ENCODE data around the gene ANKRD33B.
"Not testable (repeated sequence)": the region's sequence is repeated elsewhere in the genome, so short reads cannot be mapped to it uniquely, and the experiment has no call there.

ANKRD33B gene

GRCh38 chr5:10663489-10664179, 99.8 kb downstream of the ANKRD33B start:
- DNase-seq, result no peak

GRCh38 chr5:10664180-10664769, 100.4 kb downstream of the ANKRD33B start:
- DNase-seq, result not testable (repeated sequence)

DNA sequence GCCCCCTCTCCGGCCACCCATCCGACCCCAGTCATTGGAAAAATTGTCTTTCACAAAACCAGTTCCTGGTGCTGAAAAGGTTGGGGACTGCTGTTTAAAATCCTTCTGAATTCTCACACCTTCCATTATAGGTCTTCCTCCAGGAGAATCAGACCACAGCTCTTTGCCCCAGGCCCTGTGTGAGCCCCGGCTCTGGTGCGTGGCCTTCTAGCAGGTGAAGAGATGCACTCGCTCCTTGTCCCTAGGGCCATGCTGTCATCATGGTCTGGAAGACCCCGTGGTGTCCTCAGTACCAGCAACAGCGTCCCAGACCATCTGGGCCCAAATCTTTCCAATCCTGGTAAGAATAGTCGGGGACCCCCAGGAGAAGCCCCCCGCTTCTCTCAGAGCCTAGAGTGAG, 101.9 kb downstream of the ANKRD33B start:
- DNase-seq, result no peak

GRCh38 chr5:10666531-10667299, 102.8 kb downstream of the ANKRD33B start:
- DNase-seq, result no peak

- no peak for DNase-seq
Measured at GRCh38 chr5:10667431-10668057, 103.7 kb downstream of the ANKRD33B start.

DNA sequence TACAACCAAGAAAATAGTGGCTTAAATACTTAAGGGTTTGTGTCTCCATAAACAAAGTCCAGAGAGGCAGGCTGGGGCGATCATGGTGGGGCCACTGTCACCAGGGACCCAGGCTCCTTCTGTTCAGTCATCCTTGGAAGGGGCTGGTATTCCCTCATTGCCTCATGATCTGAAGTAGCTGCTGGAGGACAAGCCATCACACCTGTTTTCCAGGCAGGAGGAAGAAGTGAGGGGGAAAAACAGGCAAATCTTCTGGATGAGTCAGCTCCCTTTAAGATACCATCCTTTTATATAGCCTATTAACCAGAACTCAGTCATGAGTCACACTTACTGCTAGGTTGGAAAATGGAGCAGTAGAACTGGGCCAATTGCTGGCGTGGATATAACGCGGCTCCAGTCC, 104.8 kb downstream of the ANKRD33B start:
- DNase-seq, result no peak

DNA sequence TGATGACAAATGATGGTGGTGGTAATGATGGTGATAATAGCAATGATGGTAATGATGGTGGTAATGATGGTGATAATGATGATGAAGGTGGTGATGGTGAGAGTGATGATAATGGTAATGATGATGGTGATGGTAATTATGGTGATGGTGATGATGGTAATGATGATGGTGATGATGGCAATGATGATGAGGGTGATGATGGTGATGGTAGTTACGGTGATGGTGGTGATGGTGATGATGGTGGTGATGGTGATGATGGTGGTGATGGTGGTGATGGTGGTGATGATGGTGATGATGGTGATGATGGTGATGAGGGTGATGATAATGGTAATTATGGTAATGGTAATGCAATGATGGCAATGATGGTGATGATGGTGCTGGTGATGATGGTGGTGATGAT, 106.1 kb downstream of the ANKRD33B start:
- no peak for DNase-seq

DNA sequence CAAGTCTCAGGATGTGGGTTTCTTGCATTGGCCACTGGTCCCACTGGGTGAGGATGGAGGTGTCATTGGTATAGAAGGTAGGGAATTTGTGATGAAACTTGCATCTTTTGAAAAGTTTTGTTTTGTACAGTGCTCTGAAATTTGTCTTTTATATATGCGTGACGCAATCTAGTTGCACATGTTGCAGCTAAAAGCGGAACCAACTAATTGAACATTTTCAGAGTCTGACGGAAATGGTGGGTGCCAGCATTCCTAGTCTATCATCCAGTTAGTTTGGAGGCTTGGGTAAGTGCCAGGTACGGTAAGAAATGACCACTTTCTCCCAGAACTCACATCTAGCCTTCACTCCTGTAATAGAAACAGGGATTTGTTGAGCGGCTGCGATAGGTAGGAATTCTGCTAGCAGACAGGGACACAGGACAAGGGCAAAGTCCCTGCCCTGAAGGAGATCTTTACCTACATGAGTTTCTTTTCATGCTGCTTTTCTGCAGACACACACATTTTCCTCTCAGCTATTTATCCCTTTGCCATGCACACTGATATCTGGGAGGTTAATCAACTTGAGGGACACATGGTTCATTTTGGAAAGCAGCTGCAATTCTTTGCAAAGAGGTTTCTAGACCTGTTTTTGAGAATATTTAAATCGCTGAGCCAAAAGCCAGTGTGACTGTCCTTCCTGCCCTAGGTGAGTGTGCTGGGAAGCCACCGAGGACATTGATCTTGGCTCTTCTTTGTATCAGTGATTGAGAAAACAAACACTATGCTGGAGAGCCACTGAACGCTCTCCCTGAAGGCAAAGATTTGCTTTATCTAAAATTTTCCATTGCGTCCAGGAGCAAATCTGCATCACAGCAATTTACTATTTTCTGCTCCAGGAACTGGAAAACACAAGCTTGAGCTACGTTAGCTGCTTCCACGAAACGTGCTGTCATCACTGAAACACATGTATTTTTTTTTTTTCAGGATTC, 107.5 kb downstream of the ANKRD33B start:
- no peak for DNase-seq

DNA sequence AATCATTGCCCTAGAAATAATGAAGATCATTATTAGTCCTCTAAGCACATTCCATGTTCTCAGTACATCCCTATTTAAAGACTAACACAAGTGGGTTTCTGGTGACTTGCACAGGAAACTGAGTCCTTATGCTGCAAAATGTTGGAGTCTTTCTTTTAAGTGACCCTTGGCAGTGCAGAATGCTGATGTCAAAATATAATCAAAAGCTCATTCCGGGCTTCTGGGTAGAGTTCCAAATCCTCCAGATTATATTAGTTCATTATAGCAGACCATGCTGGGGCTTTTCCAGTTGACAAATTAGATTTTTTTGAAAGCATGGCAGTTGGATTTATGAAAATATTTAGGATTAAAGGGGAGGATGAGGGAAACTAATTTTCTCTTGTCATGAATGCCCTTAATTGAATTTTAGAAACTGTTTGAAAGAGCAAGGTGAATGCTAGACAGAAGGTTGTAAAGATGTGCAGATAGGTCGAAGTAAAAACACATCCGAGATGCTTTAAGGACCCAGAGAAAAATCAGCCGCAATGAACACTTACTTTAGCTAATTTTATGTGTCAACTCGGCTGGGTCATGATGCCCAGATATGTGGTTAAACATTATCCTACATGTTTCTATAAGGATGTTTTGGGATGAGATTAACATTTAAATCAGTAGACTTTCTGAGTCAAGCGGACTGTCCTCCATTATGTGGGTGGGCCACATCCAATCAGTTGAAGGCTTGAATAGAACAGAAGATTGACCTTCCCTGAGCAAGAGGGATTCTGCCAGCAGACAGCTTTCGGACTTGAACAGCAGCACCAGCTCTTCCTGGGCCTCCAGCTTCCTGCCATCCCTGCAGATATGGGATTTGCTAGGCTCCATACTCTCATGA, 108.5 kb downstream of the ANKRD33B start:
- DNase-seq, result no peak

DNA sequence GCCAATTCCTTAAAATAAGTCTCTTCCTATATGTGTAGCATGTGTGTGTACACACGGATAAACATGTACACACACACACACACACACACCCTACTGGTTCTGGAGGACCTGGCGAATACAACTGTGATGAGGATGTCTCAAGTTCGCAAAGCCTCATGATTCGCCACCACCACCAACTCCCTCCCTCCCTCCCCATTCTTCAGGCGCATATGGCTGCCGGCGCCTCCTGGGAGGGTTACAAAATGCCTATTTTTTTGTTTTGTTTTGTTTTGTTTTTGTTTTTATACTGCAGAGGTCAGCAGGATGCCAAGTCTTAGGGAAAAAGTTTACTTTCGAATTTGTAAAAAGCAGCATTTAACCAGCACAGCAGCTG, 109.1 kb downstream of the ANKRD33B start:
- DNase-seq, result no peak

- no peak for DNase-seq
Measured at GRCh38 chr5:10673407-10673806, 109.5 kb downstream of the ANKRD33B start.

- DNase-seq, result no peak
Measured at GRCh38 chr5:10674096-10674495, 110.2 kb downstream of the ANKRD33B start.

DNA sequence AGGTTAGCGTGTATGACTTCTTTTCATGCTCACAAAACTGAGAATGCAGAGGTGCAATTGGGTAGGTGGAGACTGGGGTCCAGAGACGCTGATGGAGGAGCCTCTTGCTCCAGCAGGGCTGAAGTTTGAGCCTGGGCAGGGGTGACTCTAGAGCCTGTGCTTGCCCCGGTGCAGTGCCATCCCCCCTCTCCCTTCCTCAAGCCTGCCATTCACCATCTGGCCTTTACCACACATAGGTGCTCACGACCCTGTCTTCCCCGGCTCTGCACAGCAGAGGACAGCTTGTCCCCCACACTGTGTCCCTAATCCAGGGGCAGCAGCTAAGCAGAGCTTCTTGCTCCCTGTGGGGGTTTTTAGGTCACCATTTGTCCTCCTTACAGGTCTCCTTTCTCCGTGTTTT, 110.7 kb downstream of the ANKRD33B start:
- DNase-seq, result no peak

- no peak for DNase-seq
Measured at GRCh38 chr5:10675177-10675700, 111.4 kb downstream of the ANKRD33B start.

DNA sequence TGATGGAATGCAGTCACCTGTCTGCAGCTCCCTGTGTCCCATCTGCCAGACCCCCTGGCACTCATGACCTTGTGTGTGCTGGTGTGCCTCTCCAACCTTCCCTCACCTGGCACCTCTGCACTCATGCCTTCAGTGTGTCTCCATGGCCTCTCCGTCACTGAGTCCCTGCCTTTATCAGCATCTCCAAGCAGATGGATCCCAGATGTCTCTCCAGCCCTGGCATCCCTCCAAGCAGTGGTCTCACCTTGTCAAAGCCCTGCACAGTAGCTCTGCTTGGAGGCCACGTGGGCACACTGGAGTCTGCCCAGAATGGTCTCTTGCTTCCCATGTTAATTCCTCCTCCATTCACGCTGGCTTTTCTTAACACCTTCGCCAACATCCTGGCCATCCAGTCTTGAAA, 112.4 kb downstream of the ANKRD33B start:
- DNase-seq, result no peak

DNA sequence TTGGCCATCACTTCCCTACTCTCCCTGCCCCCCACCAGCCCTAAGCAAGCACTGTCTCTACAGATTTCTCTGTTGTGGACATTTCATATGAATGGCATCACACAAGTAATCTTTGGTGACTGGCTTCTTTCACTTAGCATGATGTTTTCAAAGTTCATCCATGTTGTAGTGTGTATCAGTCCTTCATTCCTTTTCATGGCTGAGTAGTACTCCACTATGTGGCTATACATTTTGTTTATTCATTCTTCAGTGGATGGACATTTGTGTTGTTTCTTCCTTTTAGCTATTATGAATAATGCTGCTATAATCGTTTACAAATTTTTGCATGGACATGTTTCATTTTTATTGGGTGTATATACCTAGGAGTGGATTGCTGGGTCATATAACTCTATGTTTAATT, 113.1 kb downstream of the ANKRD33B start:
- no peak for DNase-seq

GRCh38 chr5:10677533-10677932, 113.7 kb downstream of the ANKRD33B start:
- DNase-seq, result no peak

DNA sequence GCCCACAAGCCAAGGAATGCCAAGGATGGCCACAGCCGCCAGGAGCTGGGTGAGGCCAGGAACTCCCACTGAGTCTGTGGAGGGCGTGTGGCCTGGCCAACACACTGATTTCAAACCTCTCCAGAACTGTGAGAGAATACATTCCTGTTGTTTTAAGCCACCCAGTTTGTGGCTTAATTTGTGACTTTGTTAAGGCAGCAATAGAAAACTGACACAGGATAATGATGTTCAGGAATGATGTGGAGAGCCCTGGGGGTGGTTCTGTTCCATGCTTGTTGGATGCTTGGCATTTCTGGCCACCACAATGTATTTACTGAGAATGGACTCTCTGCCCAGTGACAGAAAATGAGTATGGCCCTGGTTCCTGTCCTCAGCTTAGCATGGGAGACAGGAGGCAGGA, 114.4 kb downstream of the ANKRD33B start:
- DNase-seq, result no peak

DNA sequence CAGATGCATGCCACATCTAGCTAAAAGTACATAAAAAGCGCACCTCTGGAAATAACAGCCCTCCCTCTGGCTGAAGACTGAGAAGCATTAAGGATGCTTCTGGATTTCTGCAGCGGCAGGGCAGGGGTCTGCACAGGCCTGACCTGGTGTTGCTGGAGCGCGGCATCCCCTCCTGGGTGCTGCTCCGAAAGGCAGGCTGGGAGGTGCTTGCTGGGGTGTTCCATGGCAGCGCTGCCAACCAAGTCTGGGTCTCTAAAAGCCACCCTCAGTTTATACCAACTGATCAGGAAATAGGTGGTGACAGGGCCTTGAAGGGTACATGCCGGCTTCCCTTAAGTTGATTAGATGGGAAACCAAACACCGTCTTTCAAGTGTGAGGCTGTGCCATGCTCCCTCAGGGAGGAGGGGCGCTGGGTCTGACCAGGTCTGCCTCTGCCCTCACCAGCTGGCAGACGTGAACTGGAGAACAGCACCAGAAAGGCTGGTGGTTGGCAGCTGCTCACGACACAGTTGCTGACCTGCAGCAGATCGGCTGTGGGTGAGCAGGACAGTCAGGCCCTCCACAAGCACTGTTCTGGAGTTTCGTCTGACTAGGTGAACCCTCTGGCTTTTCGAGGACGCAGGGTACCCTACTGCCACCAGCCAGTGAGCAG, 115.6 kb downstream of the ANKRD33B start:
- no peak for DNase-seq

DNA sequence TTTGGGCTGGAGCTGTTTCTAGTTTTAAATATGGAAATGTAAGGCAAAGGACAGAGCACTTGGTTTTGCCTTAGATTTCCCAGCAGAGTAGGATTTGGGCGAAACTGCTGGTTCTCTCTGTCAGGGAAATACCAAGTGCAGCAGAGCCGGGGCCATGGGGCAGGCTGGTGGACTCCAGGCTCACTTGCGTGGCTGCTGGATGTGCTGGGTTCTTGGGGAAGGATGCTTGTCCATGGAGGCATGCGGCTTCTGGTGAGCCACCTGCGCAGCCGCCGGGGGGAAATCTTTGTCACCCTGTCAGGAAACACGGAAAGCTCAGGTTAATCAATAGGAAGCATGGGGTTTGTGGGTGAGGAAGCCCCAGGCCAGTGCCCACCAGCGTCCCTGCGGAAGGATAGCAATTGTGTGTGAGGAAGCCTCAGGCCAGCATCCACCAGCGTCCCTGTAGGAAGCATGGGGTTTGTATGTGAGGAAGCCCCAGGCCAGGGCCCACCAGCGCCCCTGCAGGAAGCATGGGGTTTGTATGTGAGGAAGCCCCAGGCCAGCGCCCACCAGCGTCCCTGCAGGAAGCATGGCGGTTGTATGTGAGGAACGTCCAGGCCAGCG, 117.1 kb downstream of the ANKRD33B start:
- no peak for DNase-seq
